Kidney epithelial cell (primary cell): ENCODE measurements around the gene SUPT7L. TPM values are rescaled to one million over a fixed set of nuclear protein-coding genes. Genes with fewer than 3 reads are reported as not detected.
A peak's percentile ranks its signal among the peaks of the same experiment; 100 is the strongest.
"Not testable (repeated sequence)": the region's sequence is repeated elsewhere in the genome, so short reads cannot be mapped to it uniquely, and the experiment has no call there.

Source experiments
- DNase-seq: peaks from one replicate; pipeline ENCODE4 v3.0.0-alpha.2; 2010; ENCODE audit warnings: low read depth
- H3K27me3 ChIP-seq: 2 replicates; pipeline ENCODE4 v1.6.0; 2011; ENCODE audit warnings: low read length; ENCODE audit not compliant: control insufficient read depth, insufficient read depth
- H3K36me3 ChIP-seq: 2 replicates; pipeline ENCODE4 v1.5.1; 2011; ENCODE audit warnings: low read length; ENCODE audit not compliant: control insufficient read depth, insufficient read depth
- H3K4me3 ChIP-seq: 2 replicates; pipeline ENCODE4 v1.5.1; 2011; ENCODE audit warnings: low read depth, mild to moderate bottlenecking, control low read depth, low read length
- total RNA-seq: library from RNA; depleted of rRNA; stranded (reverse); fragments of >200 nt; gene quantifications from 2 replicates; pipeline ENCODE4 v1.2.3, GENCODE V29; 2015
- TF ChIP-seq, protein P1 (sequence below): IDR thresholded peaks from 2 replicates; pipeline ENCODE4 v1.5.1; 2011; ENCODE audit warnings: mild to moderate bottlenecking, moderate library complexity, low read length, control low read depth, inconsistent platforms; ENCODE audit not compliant: insufficient read depth, poor library complexity, severe bottlenecking

The SUPT7L gene
- total RNA-seq, 1 donor from 2014 or later = 25.6 TPM

DNA sequence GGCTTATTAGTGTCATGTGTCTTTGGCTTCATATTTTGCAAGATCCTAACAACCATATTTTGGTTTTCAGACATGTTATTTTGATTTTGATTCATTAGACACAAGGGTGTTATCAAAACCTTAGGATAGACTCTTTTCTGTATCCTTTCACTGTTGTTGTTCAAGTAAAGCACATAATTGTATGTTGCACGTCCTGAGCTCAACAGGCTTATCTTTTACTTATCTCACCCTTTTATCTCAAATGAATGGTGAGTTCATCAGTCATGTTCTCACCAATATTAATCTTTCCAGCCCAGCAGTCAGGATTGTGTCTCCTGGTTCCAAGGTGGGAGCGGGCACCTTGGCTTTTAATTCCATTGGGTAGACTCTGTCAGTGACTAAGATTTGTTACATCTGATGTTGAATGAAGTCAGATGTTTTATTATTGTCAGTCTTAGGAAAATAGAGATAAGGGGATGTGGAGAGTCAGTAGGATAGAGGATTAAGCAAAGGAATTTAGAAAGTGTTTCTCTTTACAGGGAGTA, 22.6 kb downstream of the SUPT7L start:
- no peak overlapping the region for H3K4me3 ChIP-seq
- TF ChIP-seq, protein P1, sequence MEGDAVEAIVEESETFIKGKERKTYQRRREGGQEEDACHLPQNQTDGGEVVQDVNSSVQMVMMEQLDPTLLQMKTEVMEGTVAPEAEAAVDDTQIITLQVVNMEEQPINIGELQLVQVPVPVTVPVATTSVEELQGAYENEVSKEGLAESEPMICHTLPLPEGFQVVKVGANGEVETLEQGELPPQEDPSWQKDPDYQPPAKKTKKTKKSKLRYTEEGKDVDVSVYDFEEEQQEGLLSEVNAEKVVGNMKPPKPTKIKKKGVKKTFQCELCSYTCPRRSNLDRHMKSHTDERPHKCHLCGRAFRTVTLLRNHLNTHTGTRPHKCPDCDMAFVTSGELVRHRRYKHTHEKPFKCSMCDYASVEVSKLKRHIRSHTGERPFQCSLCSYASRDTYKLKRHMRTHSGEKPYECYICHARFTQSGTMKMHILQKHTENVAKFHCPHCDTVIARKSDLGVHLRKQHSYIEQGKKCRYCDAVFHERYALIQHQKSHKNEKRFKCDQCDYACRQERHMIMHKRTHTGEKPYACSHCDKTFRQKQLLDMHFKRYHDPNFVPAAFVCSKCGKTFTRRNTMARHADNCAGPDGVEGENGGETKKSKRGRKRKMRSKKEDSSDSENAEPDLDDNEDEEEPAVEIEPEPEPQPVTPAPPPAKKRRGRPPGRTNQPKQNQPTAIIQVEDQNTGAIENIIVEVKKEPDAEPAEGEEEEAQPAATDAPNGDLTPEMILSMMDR = no peak
- no peaks in the 10 kb centered on the region for H3K36me3 ChIP-seq

DNA sequence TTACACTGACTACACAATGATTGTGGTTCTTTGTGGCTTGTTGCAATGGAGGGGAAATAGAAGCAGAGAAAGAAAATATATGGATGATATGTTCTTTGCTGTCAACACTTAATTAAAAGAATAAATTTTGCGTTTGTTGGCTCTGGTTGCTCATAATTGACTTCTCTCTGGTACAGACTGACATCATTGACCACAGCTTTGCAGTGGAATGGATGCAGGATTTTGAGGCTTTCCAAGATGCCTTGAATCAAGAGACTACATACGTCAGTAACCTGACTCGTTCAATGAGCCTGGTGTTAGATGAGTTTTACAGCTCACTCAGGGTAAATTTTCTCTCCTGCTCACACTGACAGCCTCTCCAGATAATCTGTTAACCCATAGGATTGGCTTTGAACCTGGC, 24.7 kb downstream of the SUPT7L start:
- Histone ChIP-seq H3K36me3 (no peaks in the 10 kb centered on the region), H3K27me3 (no peaks in the 10 kb centered on the region), H3K4me3 (no peak overlapping the region)
- TF ChIP-seq, protein P1 = no peak
- DNase-seq = no peak

More for the DNA sequence above, 22.6 kb downstream of the SUPT7L start:
- no peak for DNase-seq
- no peaks in the 10 kb centered on the region for H3K27me3 ChIP-seq

DNA sequence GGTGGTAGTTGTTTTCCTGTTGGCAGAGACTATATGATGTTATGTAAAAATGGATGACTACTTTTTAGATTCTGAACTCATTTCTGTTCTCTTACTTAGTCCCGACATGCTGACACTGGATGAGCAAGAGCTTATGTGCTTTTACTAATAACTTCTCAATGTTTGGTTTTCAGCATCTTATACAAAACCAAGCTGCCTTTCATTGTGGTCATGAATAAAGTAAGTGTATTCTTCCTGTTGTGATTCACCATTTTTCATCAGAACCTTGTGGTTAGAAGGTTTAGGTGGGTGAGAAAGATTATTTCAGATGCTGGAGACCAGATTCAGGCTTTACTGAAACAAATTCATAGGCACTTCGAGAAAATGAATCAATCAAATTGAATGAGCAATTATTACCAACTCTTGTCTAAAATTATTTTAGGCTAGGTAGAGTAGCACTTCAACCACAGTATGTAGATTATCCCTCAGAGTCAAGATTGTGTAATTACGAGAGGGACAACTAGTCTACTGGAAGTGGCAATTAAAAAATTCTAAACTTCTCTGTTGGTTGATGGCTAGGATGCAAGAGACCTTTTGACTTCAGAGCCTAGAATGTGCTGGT, 25.3 kb downstream of the SUPT7L start:
- TF ChIP-seq, protein P1 = no peak
- H3K36me3 ChIP-seq = no peaks in the 10 kb centered on the region
- no peaks in the 10 kb centered on the region for H3K27me3 ChIP-seq
- DNase-seq = peak; percentile 26
- no peak overlapping the region for H3K4me3 ChIP-seq

DNA sequence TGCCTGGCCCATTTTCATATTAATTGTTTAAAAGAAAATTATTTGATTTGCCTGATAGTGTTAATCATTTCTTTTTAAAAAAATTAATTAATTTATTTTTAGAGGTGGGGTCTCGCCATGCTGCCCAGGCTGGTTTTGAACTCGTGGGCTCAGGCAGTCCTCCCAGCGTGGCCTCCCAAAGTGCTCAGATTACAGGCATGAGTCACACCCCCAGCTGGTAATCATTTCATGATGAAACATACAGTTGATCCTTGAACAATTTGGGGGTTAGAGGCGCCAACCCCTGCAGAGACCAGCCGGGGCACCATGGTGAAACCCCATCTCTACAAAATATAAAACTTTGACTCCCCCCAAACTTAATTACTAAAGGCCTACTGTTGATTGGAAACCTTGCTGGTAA, 26.6 kb downstream of the SUPT7L start:
- Histone ChIP-seq H3K36me3 (no peaks in the 10 kb centered on the region), H3K4me3 (no peak overlapping the region)

DNA sequence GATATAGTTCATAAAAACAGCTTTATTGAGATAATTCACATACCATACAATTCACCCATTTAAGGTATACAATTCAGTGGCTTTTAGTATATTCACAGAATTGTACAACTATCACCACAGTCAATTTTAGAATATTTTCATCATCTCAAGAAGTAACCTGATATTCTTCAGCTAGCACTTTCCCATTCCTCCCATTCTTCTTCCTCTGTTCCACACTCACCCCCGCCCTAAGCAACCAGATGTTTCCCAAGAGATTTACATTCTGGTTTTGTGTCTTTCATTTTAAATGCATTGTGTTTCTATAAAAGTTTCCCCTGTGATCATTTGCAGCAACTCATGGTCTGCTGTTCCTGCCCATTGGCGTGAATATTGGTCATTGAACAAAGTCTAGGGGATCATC, 29.1 kb downstream of the SUPT7L start:
- no peak overlapping the region for H3K4me3 ChIP-seq
- TF ChIP-seq, protein P1 = no peak
- H3K27me3 ChIP-seq = no peaks in the 10 kb centered on the region
- H3K36me3 ChIP-seq = no peaks in the 10 kb centered on the region
- no peak for DNase-seq

More for the DNA sequence above, 26.6 kb downstream of the SUPT7L start:
- no peak for DNase-seq
- TF ChIP-seq, protein P1 = no peak
- no peaks in the 10 kb centered on the region for H3K27me3 ChIP-seq

DNA sequence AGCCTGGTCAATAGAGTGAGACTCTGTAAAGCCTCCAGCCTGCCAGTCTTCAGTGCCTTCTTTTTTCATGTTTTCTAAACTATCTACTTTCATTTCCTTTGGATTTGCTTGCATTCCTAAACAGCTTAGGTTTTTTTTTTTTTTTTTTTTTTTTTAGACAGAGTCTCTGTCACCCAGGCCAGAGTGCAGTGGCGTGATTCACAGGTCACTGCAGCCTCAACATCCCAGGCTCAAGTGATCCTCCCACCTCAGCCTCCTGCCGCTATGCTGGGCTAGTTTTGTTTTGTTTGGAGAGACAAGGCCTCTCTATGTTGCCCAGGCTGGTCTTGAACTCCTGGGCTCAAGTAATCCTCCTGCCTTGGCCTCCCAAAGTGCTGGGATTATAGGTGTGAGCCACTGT, 33.2 kb downstream of the SUPT7L start:
- not testable (repeated sequence) for H3K36me3 ChIP-seq, H3K27me3 ChIP-seq, DNase-seq, H3K4me3 ChIP-seq
